NT2/D1 (cell line): ENCODE results near the gene ARGLU1.

Source experiments
- DNase-seq: peaks from one replicate; pipeline ENCODE4 v3.0.0-alpha.2; 2011; ENCODE audit warnings: low read depth, low spot score
- H3K27me3 ChIP-seq: 2 replicates; pipeline ENCODE4 v1.6.0; 2011; ENCODE audit warnings: mild to moderate bottlenecking; ENCODE audit not compliant: insufficient read length, insufficient read depth
- H3K36me3 ChIP-seq: 2 replicates; pipeline ENCODE4 v1.6.1; 2011; ENCODE audit warnings: mild to moderate bottlenecking, low read length, mixed read lengths; ENCODE audit not compliant: insufficient read depth, insufficient read length
- H3K4me1 ChIP-seq: 2 replicates; pipeline ENCODE4 v1.5.1; 2011; ENCODE audit not compliant: insufficient read depth, insufficient read length
- H3K4me3 ChIP-seq: 2 replicates; pipeline ENCODE4 v1.5.1; 2011; ENCODE audit warnings: low read depth; ENCODE audit not compliant: insufficient read length
- H3K9ac ChIP-seq: 2 replicates; pipeline ENCODE4 v1.6.0; 2011; ENCODE audit warnings: low read depth; ENCODE audit not compliant: insufficient read length
- H3K9me3 ChIP-seq: 2 replicates; pipeline ENCODE4 v1.5.1; 2011; ENCODE audit warnings: mild to moderate bottlenecking, low read length; ENCODE audit not compliant: insufficient read depth
- SUZ12 ChIP-seq: IDR thresholded peaks from 2 replicates; pipeline ENCODE4 v1.6.1; 2011; ENCODE audit not compliant: insufficient read length, insufficient read depth; ENCODE audit errors: extremely low read depth
- YY1 ChIP-seq: IDR thresholded peaks from 2 replicates; pipeline ENCODE4 v1.6.1; 2011; ENCODE audit not compliant: insufficient read length, insufficient read depth
- ZNF274 ChIP-seq: IDR thresholded peaks from 2 replicates; pipeline ENCODE4 v1.6.1; 2011; ENCODE audit warnings: mild to moderate bottlenecking, low read depth, low read length

Gene ARGLU1

GRCh38 chr13:106568299-106569003 lies 514 bp upstream of the ARGLU1 start:
- Histone ChIP-seq H3K9me3 (no peaks in the 10 kb centered on the region), H3K9ac (peak overlapping the region; percentile 74), H3K27me3 (no peaks in the 10 kb centered on the region), H3K4me3 (peak overlapping the region; percentile 94), H3K36me3 (no peaks in the 10 kb centered on the region), H3K4me1 (peaks cover 3% of the 10 kb centered on the region)
- no peak for DNase-seq
- TF ChIP-seq YY1 (no peak), ZNF274 (no peak), SUZ12 (no peak)

GRCh38 chr13:106566641-106567473 lies 1.1 kb downstream of the ARGLU1 start:
- H3K4me3 ChIP-seq: peak overlapping the region; percentile 94
- peaks cover 3% of the 10 kb centered on the region for H3K4me1 ChIP-seq
- no peaks in the 10 kb centered on the region for H3K9me3 ChIP-seq
- H3K27me3 ChIP-seq: no peaks in the 10 kb centered on the region
- H3K9ac ChIP-seq: peak overlapping the region; percentile 96
- no peaks in the 10 kb centered on the region for H3K36me3 ChIP-seq
- peak; percentile 28 for DNase-seq
- TF ChIP-seq ZNF274: no peak
- TF ChIP-seq YY1: no peak
- TF ChIP-seq SUZ12: no peak

GRCh38 chr13:106565127-106565775 lies 2.7 kb downstream of the ARGLU1 start:
- Histone ChIP-seq H3K9ac (no peak overlapping the region), H3K4me1 (peaks cover 3% of the 10 kb centered on the region)
- no peak for DNase-seq

GRCh38 chr13:106562301-106562700 lies 5.6 kb downstream of the ARGLU1 start:
- Histone ChIP-seq H3K36me3 (peaks cover 24% of the 10 kb centered on the region), H3K27me3 (no peaks in the 10 kb centered on the region), H3K4me1 (peaks cover 3% of the 10 kb centered on the region), H3K4me3 (no peak overlapping the region), H3K9ac (no peak overlapping the region), H3K9me3 (no peaks in the 10 kb centered on the region)
- no peak for TF ChIP-seq ZNF274
- no peak for TF ChIP-seq SUZ12
- no peak for TF ChIP-seq YY1
- no peak for DNase-seq

More at GRCh38 chr13:106565127-106565775, 2.7 kb downstream of the ARGLU1 start:
- TF ChIP-seq YY1 (no peak), ZNF274 (no peak), SUZ12 (no peak)
- no peaks in the 10 kb centered on the region for H3K27me3 ChIP-seq
- H3K36me3 ChIP-seq: no peaks in the 10 kb centered on the region
- H3K9me3 ChIP-seq: no peaks in the 10 kb centered on the region
- peak overlapping the region; percentile 94 for H3K4me3 ChIP-seq

GRCh38 chr13:106561551-106562170 lies 6.3 kb downstream of the ARGLU1 start:
- no peak for TF ChIP-seq YY1
- no peak for TF ChIP-seq SUZ12
- TF ChIP-seq ZNF274: no peak
- no peak for DNase-seq
- Histone ChIP-seq H3K9ac (peak overlapping the region; percentile 12), H3K9me3 (no peaks in the 10 kb centered on the region), H3K4me1 (peaks cover 3% of the 10 kb centered on the region), H3K27me3 (no peaks in the 10 kb centered on the region), H3K4me3 (no peak overlapping the region), H3K36me3 (peaks cover 30% of the 10 kb centered on the region)

- Histone ChIP-seq H3K9me3 (no peaks in the 10 kb centered on the region), H3K36me3 (peaks cover 39% of the 10 kb centered on the region), H3K9ac (no peak overlapping the region), H3K4me3 (no peak overlapping the region), H3K4me1 (peaks cover 3% of the 10 kb centered on the region), H3K27me3 (no peaks in the 10 kb centered on the region)
- DNase-seq: no peak
- TF ChIP-seq ZNF274 (no peak), YY1 (no peak), SUZ12 (no peak)
Observed at GRCh38 chr13:106560821-106561220, 7.1 kb downstream of the ARGLU1 start.
